IPS DF 19.7 (cell line): Measurements from ENCODE around the gene GAS7.

Experiments
- DNase-seq: peaks from one replicate; pipeline ENCODE4 v3.0.0-alpha.2; 2013; ENCODE audit warnings: low read depth, low spot score

The GAS7 gene

GRCh38 chr17:9893411-9894012 is 304.9 kb downstream of the GAS7 start:
- DNase-seq = no peak

GRCh38 chr17:9890124-9890523 is 308.3 kb downstream of the GAS7 start:
- peak; percentile 54 for DNase-seq

GRCh38 chr17:9887508-9887907 is 310.9 kb downstream of the GAS7 start:
- no peak for DNase-seq

- DNase-seq = no peak
Observed at GRCh38 chr17:9886141-9886930, 312.1 kb downstream of the GAS7 start.

- DNase-seq = no peak
Observed at GRCh38 chr17:9883451-9883850, 315.0 kb downstream of the GAS7 start.

- no peak for DNase-seq
Observed at GRCh38 chr17:9880582-9880999, 317.8 kb downstream of the GAS7 start.

GRCh38 chr17:9878786-9879525 is 319.4 kb downstream of the GAS7 start:
- DNase-seq = no peak

- DNase-seq = no peak
Observed at GRCh38 chr17:9878356-9878755, 320.1 kb downstream of the GAS7 start.

GRCh38 chr17:9875441-9875840 is 323.0 kb downstream of the GAS7 start:
- DNase-seq = peak; percentile 5

- DNase-seq = peak; percentile 12
Observed at GRCh38 chr17:9874722-9875121, 323.7 kb downstream of the GAS7 start.

GRCh38 chr17:9872852-9873251 is 325.6 kb downstream of the GAS7 start:
- DNase-seq = no peak

GRCh38 chr17:9868552-9868951 is 329.9 kb downstream of the GAS7 start:
- DNase-seq = no peak

GRCh38 chr17:9865586-9865985 is 332.8 kb downstream of the GAS7 start:
- no peak for DNase-seq

- no peak for DNase-seq
Observed at GRCh38 chr17:9862949-9863348, 335.5 kb downstream of the GAS7 start.

GRCh38 chr17:9862220-9862619 is 336.2 kb downstream of the GAS7 start:
- no peak for DNase-seq

- no peak for DNase-seq
Observed at GRCh38 chr17:9860851-9861250, 337.6 kb downstream of the GAS7 start.
